Natural killer cell (primary cell): Measurements from ENCODE around the gene BLM. TPM values are rescaled to one million over a fixed set of nuclear protein-coding genes. Genes with fewer than 3 reads are reported as not detected.

Experiments used
- ATAC-seq, 3 donors: fragments of 150-1000 bp in 2 of 3; fragments of 200-7000 bp in 1 of 3; cut with Tn5 transposase; 1 replicate in 1 of 3; 2 replicates in 2 of 3; pipeline ENCODE4 v1.10.0; 2021; ENCODE audit warnings: mild to moderate bottlenecking in 2 of 3, moderate library complexity in 2 of 3
- DNase-seq, 2 donors: peaks; one replicate each; pipeline versions ENCODE4 v3.0.0 to v3.0.0-alpha.2; 2013 to 2021; ENCODE audit warnings: mixed read lengths in 1 of 2
- H3K27ac ChIP-seq: one replicate; pipeline ENCODE4 v1.5.1; 2013; ENCODE audit warnings: mild to moderate bottlenecking, low read length
- H3K27me3 ChIP-seq: one replicate; pipeline ENCODE4 v1.6.1; 2013; ENCODE audit warnings: low read length; ENCODE audit not compliant: control insufficient read depth, insufficient read depth
- H3K36me3 ChIP-seq: one replicate; pipeline ENCODE4 v1.6.1; 2013; ENCODE audit warnings: low read length; ENCODE audit not compliant: control insufficient read depth, insufficient read depth
- H3K4me1 ChIP-seq: one replicate; pipeline ENCODE4 v1.6.1; 2013; ENCODE audit warnings: low read length; ENCODE audit not compliant: control insufficient read depth, insufficient read depth
- H3K4me3 ChIP-seq: one replicate; pipeline ENCODE4 v1.5.1; 2013; ENCODE audit warnings: low read length
- H3K9me3 ChIP-seq: one replicate; pipeline ENCODE4 v1.6.1; 2013; ENCODE audit warnings: low read length; ENCODE audit not compliant: control insufficient read depth, insufficient read depth
- H3K27ac Mint-ChIP-seq, 2 donors: one replicate each; pipeline ENCODE4 v1.8.0; 2022; ENCODE audit warnings: mild to moderate bottlenecking in 2 of 2, mixed read lengths in 2 of 2, moderate library complexity in 1 of 2
- H3K27me3 Mint-ChIP-seq, 2 donors: one replicate each; pipeline ENCODE4 v1.8.0; 2022; ENCODE audit warnings: low read depth in 2 of 2, mixed read lengths in 2 of 2
- H3K36me3 Mint-ChIP-seq: one replicate; pipeline ENCODE4 v1.8.0; 2022; ENCODE audit warnings: mixed read lengths
- H3K4me1 Mint-ChIP-seq, 2 donors: one replicate each; pipeline ENCODE4 v1.8.0; 2022; ENCODE audit warnings: mixed read lengths in 2 of 2
- H3K4me3 Mint-ChIP-seq: one replicate; pipeline ENCODE4 v1.8.0; 2022; ENCODE audit warnings: mild to moderate bottlenecking, moderate library complexity, mixed read lengths
- H3K9me3 Mint-ChIP-seq, 2 donors: one replicate each; pipeline ENCODE4 v1.8.0; 2022; ENCODE audit warnings: mixed read lengths in 2 of 2
- CTCF ChIP-seq: fragments of 200-600 bp; IDR thresholded peaks from one replicate; pipeline ENCODE4 v1.8.0; 2022; ENCODE audit warnings: antibody characterized with exemption
- WGBS: methylation state at CpG from one replicate; pipeline ENCODE4 v1.1.7; 2013; ENCODE audit warnings: missing lambda C conversion rate; ENCODE audit not compliant: insufficient coverage; 5-methylcytosine and 5-hydroxymethylcytosine counted together
- intact Hi-C: fragments of 100-400 bp; cut with micrococcal nuclease; formaldehyde crosslinking; loops from one replicate; pipeline ENCODE4 v1.14.2; 2022
- total RNA-seq, 4 donors: library from RNA; stranded (reverse); fragments of 120-200 nt in 1 of 4; gene quantifications; one replicate each; pipeline versions ENCODE4 v1.2.3 to v1.2.4, GENCODE V29; 2013 to 2022

Gene BLM
- total RNA-seq, 3 donors from 2014 or later (not counting 1 experiment from before 2014, with no cell fraction given): 9.9 to 15.9 (median 14.1) TPM

- H3K4me1 ChIP-seq: no peaks in the 10 kb centered on the region
- Mint-ChIP-seq H3K27me3 (no peaks in the 10 kb centered on the region), H3K4me3 (no peak overlapping the region), H3K4me1 (no peaks in the 10 kb centered on the region), H3K9me3 (peaks cover 0 to 2% of the 10 kb centered on the region in 2 donors), H3K27ac (no peak overlapping the region), H3K36me3 (peaks cover 5% of the 10 kb centered on the region)
- H3K36me3 ChIP-seq: no peaks in the 10 kb centered on the region
- H3K9me3 ChIP-seq: peaks cover 7% of the 10 kb centered on the region
- H3K27me3 ChIP-seq: no peaks in the 10 kb centered on the region
- no peak for TF ChIP-seq CTCF
- H3K4me3 ChIP-seq: no peak overlapping the region
- WGBS: 98% methylated on average over 4 of the region's 4 CpGs
- DNase-seq (no peak), ATAC-seq (no peak)
- intact Hi-C loops: no loop called here
- no peak overlapping the region for H3K27ac ChIP-seq
Measured at GRCh38 chr15:90705212-90705611, 11.9 kb upstream of the BLM start.

- no peak for TF ChIP-seq CTCF
- Histone ChIP-seq H3K36me3 (no peaks in the 10 kb centered on the region), H3K27ac (no peak overlapping the region), H3K27me3 (no peaks in the 10 kb centered on the region), H3K4me1 (no peaks in the 10 kb centered on the region), H3K9me3 (peaks cover 7% of the 10 kb centered on the region), H3K4me3 (no peak overlapping the region)
- Mint-ChIP-seq H3K27me3 (no peaks in the 10 kb centered on the region), H3K36me3 (peaks cover 5% of the 10 kb centered on the region), H3K4me3 (no peak overlapping the region), H3K27ac (no peak overlapping the region), H3K4me1 (no peaks in the 10 kb centered on the region), H3K9me3 (peaks cover 0 to 2% of the 10 kb centered on the region in 2 donors)
- ATAC-seq: no peak
- intact Hi-C loops: no loop called here
- DNase-seq: no peak
- 97% methylated on average over 5 of the region's 7 CpGs for WGBS
Measured at GRCh38 chr15:90706394-90707327, 10.5 kb upstream of the BLM start.

DNA sequence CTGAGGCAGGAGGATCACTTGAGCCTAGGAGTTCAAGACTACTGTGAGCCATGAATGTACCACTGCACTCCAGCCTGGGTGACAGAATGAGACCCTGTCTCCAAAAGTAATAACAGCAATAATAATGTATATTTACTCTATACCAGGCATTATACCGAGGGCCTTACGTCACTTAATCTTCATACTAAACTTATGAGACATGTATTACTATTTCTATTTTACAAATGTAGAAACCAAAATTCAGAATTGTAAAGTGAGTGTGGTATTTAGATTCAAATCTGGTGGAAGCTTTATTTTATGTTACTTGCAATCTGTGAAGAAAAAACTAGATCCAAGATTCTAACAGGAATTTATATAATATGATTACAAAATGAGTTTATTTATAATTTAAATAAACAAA is 9.7 kb upstream of the BLM start:
- no peaks in the 10 kb centered on the region for H3K4me1 Mint-ChIP-seq
- no peak overlapping the region for H3K4me3 Mint-ChIP-seq
- Histone ChIP-seq H3K27me3 (no peaks in the 10 kb centered on the region), H3K36me3 (no peaks in the 10 kb centered on the region), H3K27ac (no peak overlapping the region), H3K4me1 (no peaks in the 10 kb centered on the region), H3K9me3 (peaks cover 7% of the 10 kb centered on the region), H3K4me3 (no peak overlapping the region)
- H3K36me3 Mint-ChIP-seq: peaks cover 5% of the 10 kb centered on the region
- no CpG with 5 or more reads among the region's 2 CpGs for WGBS
- TF ChIP-seq CTCF: no peak
- peaks cover 0 to 2% of the 10 kb centered on the region in 2 donors for H3K9me3 Mint-ChIP-seq
- intact Hi-C loops: no loop called here
- no peak for DNase-seq
- no peak overlapping the region for H3K27ac Mint-ChIP-seq
- ATAC-seq: no peak
- no peaks in the 10 kb centered on the region for H3K27me3 Mint-ChIP-seq
